ENCODE measurements around the gene ADCY9.
A peak's percentile ranks its signal among the peaks of the same experiment; 100 is the strongest.
"Not testable (repeated sequence)": the region's sequence is repeated elsewhere in the genome, so short reads cannot be mapped to it uniquely, and the experiment has no call there.

The ADCY9 gene

DNA sequence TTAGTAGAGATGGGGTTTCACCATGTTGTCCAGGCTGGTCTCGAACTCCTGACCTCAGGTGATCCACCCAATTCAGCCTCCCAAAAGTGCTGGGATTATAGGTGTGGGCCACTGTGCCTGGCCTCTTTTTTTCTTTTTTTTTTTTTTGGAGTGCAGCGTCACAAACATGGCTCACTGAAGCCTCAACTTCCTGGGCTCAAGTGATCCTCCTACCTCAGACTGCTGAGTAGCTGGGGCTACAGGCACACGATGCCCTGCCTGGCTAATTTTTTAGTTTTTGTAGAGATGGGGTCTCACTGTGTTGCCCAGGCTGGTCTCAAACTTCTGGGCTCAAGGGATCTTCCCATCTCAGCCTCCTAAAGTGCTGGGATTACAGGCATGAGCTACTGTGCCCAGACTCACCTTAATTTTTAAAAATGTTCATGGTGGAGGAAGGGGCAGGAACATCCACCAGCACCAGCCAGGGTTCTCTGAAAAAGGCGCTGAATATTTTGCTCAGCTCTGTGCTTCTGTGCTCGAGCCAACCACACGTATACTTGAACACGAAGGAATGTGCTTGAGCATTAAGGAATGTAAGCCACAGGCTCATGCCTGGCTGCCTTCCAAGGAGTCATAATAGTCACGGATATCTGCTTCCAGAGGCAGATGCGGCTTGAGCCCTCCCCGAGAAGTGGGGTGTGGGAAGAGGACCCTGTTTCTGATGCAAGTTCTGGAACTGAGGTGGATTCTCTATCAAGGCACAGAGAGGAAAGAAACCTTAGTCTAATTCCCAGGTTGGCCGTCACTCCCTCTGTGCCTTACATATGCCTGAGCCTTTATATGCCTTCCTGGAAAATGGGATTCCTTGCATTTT is 170.3 kb downstream of the ADCY9 start:
- peak; percentile 89 for DNase-seq

- not testable (repeated sequence) for DNase-seq
These were observed 171.8 kb downstream of the ADCY9 start for GRCh38 chr16:3944457-3944856.

DNA sequence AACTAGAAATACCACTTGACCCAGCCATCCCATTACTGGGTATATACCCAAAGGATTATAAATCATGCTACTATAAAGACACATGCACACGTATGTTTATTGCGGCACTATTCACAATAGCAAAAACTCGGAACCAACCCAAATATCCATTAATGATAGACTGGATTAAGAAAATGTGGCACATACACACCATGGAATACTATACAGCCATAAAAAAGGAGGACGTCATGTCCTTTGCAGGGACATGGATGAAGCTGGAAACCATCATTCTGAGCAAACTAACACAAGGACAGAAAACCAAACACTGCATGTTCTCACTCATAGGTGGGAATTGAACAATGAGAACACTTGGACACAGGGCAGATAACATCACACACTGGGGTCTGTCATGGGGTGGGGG is 174.1 kb downstream of the ADCY9 start:
- DNase-seq, result not testable (repeated sequence)

- DNase-seq, result peak; percentile 86
These were observed 177.2 kb downstream of the ADCY9 start for GRCh38 chr16:3938843-3939624.

- DNase-seq, result no peak
These were observed 177.8 kb downstream of the ADCY9 start for GRCh38 chr16:3938471-3938842.

GRCh38 chr16:3937066-3937875 is 179.0 kb downstream of the ADCY9 start:
- DNase-seq, result no peak

DNA sequence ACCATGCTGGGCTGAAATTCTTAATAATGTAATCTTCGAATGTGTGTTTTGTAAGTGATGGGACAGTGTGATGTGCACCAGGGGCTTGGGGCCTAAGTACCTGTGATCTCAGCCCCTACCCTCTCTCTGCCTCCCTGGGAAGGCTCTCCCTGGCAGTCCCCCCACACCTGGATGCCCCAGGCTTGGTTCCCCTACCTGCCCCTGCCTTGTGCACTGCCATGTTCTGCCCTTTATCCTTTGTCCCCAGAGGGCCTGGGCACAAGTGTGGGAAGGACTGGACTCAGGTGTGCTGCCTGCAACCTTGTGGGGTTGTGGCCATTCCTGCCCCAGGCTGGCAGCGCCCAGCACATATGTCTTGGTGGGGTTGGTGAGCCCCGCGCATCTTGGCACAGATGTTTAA is 180.3 kb downstream of the ADCY9 start:
- DNase-seq, result no peak

DNA sequence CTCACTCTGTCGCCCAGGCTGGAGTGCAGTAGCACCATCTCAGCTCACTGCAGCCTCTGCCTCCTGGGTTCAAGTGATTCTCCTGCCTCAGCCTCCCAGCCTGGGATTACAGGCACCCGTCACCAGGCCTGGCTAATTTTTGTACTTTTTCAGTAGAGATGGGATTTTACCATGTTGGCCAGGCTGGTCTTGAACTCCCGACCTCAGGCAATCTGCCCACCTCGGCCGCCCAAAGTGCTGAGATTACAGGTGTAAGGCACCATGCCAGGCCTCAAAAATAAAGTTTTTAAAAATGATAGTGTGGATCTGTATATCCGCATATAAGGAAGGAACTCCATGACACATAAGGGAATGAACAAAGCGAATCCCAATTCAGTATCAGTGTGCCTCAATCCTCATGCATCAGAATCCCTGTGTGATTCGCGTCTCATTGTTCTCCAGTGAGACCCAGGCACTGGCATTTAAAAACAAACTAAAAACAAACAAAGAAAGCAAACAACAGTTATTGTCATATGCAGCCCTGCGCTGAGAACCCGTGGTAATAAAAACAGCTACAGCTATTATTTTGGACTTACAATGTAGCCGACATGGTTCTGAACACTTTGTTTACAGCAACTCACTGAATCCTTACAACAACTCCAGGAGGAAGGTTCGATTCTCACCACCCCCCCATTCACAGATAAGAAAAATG is 181.6 kb downstream of the ADCY9 start:
- no peak for DNase-seq

DNA sequence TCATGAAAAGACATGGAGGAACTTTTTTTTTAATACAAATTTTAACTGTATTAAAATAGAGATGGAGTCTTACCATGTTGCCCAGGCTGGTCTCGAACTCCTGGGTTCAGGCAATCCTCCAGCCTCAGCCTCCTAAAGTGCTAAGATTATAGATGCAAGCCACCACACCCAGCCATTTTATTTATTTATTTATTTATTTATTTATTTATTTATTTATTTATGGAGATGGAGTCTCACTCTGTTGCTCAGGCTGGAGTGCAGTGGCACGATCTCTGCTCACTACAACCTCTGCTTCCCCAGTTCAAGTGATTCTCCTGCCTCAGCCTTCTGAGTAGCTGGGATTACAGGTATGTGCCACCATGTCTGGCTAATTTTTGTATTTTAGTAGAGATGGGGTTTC is 189.1 kb downstream of the ADCY9 start:
- not testable (repeated sequence) for DNase-seq

- no peak for DNase-seq
These were observed 191.5 kb downstream of the ADCY9 start for GRCh38 chr16:3924763-3925162.

DNA sequence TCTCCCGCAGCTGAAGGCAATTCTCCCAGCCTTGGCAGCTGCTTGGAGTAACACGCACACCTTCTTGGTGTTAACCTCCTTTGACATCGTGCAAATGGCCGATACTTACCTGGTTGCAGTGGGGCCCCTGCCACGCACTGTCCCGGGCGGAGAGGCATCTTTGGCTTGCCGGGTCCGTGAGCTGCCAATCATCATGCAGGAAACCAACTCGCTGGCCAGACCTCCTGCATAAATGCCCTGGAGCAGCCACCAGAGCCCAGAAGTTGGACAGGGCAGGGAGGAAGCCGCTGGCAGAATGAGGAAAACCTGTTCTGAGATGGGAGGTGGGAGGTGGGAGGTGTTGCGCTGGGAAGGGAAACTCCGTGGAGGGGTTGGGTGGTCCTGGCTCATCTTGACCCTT is 194.0 kb downstream of the ADCY9 start:
- no peak for DNase-seq

- no peak for DNase-seq
These were observed 196.0 kb downstream of the ADCY9 start for GRCh38 chr16:3920206-3920605.

- DNase-seq, result no peak
These were observed 196.8 kb downstream of the ADCY9 start for GRCh38 chr16:3919413-3919812.

DNA sequence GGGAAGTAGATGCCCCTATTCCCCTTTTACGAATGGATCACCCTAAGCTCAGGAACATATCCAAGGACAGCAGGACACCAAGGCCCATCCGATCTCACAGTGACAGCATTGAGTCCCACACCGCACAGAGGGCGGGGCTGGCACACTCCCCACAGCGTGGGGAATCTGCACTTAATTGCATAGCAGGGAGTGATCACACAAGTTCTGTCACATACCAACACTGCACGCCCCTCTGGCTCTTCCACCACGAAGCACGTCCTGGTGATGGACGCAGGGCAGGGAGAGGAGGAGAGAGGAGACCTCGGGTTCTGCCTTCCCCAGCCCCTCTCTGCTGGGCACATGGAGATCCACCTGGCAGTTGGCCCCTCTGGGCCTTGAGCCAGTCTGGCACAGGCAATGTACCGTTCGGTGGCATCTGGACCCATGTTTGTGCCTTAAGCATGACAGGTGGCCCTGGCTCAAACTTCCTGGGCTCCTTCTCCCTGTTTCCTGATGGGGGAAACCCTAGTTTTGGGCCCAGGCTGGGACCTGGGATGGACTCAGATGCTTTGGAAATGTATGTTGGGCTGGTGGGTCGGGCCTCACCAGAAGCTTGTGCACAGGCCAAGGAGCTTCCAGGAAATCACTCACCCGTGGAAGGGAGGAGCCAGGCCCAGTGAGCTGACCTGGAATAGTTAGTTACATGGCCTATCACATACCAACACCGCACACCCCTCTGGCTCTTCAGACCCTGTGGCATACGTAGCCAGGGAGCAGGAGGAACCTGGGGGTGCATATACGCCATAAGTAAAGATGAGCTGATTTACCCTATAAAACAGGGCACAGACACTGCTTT is 200.6 kb downstream of the ADCY9 start:
- no peak for DNase-seq

GRCh38 chr16:3912897-3913296 is 203.3 kb downstream of the ADCY9 start:
- no peak for DNase-seq
